ENCODE results near the gene RAF1. TPM values are rescaled to one million over a fixed set of nuclear protein-coding genes. Genes with fewer than 3 reads are reported as not detected.

Gene RAF1
- total and polyA plus RNA-seq, 9 of the 15 experiments (the other 6 are each of a cell fraction or from before 2014, with no cell fraction given), result 28.0 to 183 (median 85.6) TPM

- TF ChIP-seq ZBTB11 (CRISPR knock-in tag; IDR thresholded peaks at IDR 0.05), result no peak
- TF ChIP-seq ZBTB7A (IDR thresholded peaks at IDR 0.05; ENCODE audit: borderline replicate concordance, control insufficient read depth, low read depth, low read length), result no peak
- no peak for TF ChIP-seq PTBP1 (IDR thresholded peaks at IDR 0.05; ENCODE audit: low read depth, low read length)
- peak; percentile 72 for TF ChIP-seq NFIC (IDR thresholded peaks at IDR 0.05)
- no peak for TF ChIP-seq RBM22 (IDR thresholded peaks at IDR 0.05; ENCODE audit: low read depth, low read length, poor library complexity, severe bottlenecking)
- TF ChIP-seq CXXC5 (CRISPR knock-in tag; IDR thresholded peaks at IDR 0.05), result no peak
- no peak for TF ChIP-seq GATA2 (CRISPR knock-in tag; IDR thresholded peaks at IDR 0.05)
- TF ChIP-seq CHD2 (IDR thresholded peaks at IDR 0.05; ENCODE audit: low read depth, low read length), result no peak
- TF ChIP-seq GTF2E2 (tag; IDR thresholded peaks at IDR 0.05), result no peak
- TF ChIP-seq POLR2B (IDR thresholded peaks at IDR 0.05; ENCODE audit: low read depth, partially characterized antibody), result no peak
- no peak for TF ChIP-seq ZNF217 (CRISPR knock-in tag; IDR thresholded peaks at IDR 0.05)
- TF ChIP-seq ZNF311 (CRISPR knock-in tag; IDR thresholded peaks at IDR 0.05), result no peak
- TF ChIP-seq, protein P1, sequence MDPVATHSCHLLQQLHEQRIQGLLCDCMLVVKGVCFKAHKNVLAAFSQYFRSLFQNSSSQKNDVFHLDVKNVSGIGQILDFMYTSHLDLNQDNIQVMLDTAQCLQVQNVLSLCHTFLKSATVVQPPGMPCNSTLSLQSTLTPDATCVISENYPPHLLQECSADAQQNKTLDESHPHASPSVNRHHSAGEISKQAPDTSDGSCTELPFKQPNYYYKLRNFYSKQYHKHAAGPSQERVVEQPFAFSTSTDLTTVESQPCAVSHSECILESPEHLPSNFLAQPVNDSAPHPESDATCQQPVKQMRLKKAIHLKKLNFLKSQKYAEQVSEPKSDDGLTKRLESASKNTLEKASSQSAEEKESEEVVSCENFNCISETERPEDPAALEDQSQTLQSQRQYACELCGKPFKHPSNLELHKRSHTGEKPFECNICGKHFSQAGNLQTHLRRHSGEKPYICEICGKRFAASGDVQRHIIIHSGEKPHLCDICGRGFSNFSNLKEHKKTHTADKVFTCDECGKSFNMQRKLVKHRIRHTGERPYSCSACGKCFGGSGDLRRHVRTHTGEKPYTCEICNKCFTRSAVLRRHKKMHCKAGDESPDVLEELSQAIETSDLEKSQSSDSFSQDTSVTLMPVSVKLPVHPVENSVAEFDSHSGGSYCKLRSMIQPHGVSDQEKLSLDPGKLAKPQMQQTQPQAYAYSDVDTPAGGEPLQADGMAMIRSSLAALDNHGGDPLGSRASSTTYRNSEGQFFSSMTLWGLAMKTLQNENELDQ (CRISPR knock-in tag; IDR thresholded peaks at IDR 0.05; ENCODE audit: borderline replicate concordance), result no peak
- TF ChIP-seq TGIF2 (CRISPR knock-in tag; IDR thresholded peaks at IDR 0.05), result no peak
Observed at GRCh38 chr3:12708584-12709192, 44.8 kb upstream of the RAF1 start (continued).

All from K562 (cell line).